Kidney epithelial cell (primary cell): ENCODE results near the gene TBXA2R. TPM values are rescaled to one million over a fixed set of nuclear protein-coding genes. Genes with fewer than 3 reads are reported as not detected.

Experiments used
- DNase-seq: peaks from one replicate; pipeline ENCODE4 v3.0.0-alpha.2; 2010; ENCODE audit warnings: low read depth
- H3K27me3 ChIP-seq: 2 replicates; pipeline ENCODE4 v1.6.0; 2011; ENCODE audit warnings: low read length; ENCODE audit not compliant: control insufficient read depth, insufficient read depth
- H3K36me3 ChIP-seq: 2 replicates; pipeline ENCODE4 v1.5.1; 2011; ENCODE audit warnings: low read length; ENCODE audit not compliant: control insufficient read depth, insufficient read depth
- H3K4me3 ChIP-seq: 2 replicates; pipeline ENCODE4 v1.5.1; 2011; ENCODE audit warnings: low read depth, mild to moderate bottlenecking, control low read depth, low read length
- total RNA-seq: library from RNA; depleted of rRNA; stranded (reverse); fragments of >200 nt; gene quantifications from 2 replicates; pipeline ENCODE4 v1.2.3, GENCODE V29; 2015
- TF ChIP-seq, protein P1 (sequence below): IDR thresholded peaks from 2 replicates; pipeline ENCODE4 v1.5.1; 2011; ENCODE audit warnings: mild to moderate bottlenecking, moderate library complexity, low read length, control low read depth, inconsistent platforms; ENCODE audit not compliant: insufficient read depth, poor library complexity, severe bottlenecking

TBXA2R gene
- total RNA-seq, 1 donor from 2014 or later = 0.04 TPM

DNA sequence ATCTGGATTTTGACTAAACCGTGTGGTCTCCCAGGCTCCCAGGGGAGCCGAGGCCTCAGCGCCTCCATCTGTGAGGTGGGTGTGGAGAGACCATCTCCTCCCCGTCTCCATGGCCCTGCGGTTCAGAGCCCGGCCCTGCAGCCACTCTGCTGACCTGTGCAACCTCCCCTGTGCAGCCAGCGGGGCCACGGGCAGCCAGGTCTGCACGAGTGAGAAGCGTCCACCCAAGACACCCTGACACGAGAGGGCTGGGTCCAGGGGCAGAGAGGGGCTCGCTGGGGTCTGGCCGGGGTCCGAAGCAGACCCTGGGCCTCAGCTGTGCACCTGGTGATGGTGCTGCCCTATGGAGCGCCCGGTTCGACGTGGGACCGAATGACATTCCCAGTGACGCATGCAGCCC is 30.3 kb upstream of the TBXA2R start:
- Histone ChIP-seq H3K36me3 (peaks cover 3% of the 10 kb centered on the region), H3K4me3 (no peak overlapping the region), H3K27me3 (no peaks in the 10 kb centered on the region)
- TF ChIP-seq, protein P1, sequence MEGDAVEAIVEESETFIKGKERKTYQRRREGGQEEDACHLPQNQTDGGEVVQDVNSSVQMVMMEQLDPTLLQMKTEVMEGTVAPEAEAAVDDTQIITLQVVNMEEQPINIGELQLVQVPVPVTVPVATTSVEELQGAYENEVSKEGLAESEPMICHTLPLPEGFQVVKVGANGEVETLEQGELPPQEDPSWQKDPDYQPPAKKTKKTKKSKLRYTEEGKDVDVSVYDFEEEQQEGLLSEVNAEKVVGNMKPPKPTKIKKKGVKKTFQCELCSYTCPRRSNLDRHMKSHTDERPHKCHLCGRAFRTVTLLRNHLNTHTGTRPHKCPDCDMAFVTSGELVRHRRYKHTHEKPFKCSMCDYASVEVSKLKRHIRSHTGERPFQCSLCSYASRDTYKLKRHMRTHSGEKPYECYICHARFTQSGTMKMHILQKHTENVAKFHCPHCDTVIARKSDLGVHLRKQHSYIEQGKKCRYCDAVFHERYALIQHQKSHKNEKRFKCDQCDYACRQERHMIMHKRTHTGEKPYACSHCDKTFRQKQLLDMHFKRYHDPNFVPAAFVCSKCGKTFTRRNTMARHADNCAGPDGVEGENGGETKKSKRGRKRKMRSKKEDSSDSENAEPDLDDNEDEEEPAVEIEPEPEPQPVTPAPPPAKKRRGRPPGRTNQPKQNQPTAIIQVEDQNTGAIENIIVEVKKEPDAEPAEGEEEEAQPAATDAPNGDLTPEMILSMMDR = no peak
- no peak for DNase-seq

DNA sequence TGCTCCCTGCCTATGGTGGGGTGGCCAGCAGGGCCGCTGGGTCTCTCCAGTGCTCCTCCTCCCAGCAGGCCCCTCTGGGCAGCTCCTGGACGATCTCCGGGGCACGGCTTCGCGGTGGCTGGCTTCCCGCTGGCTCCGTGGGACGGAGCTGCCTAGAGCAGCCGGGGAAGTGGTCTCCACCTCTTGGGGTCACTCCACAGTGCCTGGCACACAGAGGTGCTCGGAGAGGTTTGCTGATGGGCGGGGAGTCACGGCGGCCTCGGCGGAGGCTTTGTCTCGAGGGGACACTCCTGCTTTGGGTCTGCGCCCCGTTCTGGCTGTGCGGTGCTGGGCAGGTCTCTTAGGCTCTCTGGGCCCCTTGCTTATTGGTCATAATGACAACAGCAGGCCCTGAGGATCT is 29.8 kb upstream of the TBXA2R start:
- TF ChIP-seq, protein P1 = no peak
- DNase-seq = no peak
- H3K4me3 ChIP-seq = no peak overlapping the region
- H3K36me3 ChIP-seq = peaks cover 2% of the 10 kb centered on the region
- H3K27me3 ChIP-seq = no peaks in the 10 kb centered on the region

DNA sequence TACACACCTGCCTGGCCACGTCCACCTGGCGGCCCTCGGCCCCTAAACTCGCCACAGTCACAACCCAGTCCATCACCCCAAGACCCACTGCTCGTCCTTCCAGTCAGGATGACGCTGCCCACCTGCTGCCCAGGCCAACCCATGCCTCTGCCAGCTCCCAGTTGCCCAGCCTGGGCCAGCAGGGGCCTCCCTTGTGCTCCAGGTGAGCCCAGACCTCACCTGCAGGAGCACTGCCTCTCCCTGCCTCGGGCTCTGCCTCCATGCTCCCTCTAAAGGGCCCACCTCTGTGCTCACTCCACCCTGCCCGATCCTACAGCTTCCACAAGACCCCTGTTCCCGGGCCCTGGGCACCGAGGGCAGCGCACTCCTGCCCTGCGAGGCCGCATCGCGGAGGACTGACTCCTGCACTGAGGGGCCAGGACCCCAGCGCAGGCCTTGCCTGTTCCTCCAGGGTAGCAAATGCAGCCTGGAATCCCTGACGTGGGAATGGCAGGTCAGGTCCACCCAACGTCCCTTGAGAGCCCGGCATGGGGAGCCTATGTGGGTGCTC is 27.9 kb upstream of the TBXA2R start:
- TF ChIP-seq, protein P1 = no peak
- Histone ChIP-seq H3K4me3 (no peak overlapping the region), H3K27me3 (no peaks in the 10 kb centered on the region), H3K36me3 (peaks cover 3% of the 10 kb centered on the region)
- DNase-seq = no peak

DNA sequence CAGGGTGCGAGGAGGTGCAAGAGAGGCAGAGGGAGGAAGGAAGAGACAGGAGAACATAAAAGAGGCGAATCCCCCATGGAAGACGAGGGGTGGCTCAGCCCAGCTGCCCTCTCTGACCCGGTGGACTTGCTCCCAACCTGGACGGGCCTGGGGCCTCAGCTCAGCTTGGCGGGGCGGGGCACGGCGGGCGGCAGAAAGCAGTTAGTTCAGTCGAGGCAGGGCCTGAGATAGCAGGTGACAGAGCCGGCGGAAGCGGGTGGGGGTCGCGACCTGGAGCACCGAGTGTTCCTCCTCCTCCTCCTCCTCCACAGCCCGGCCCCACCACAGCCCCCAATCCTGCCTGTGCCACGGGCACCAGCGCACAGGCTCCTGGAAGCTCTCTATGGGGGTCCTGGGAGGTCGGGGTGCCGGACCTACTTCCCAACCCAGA is 26.9 kb upstream of the TBXA2R start:
- peaks cover 3% of the 10 kb centered on the region for H3K36me3 ChIP-seq
- TF ChIP-seq, protein P1 = no peak
- DNase-seq = no peak
- no peaks in the 10 kb centered on the region for H3K27me3 ChIP-seq
- no peak overlapping the region for H3K4me3 ChIP-seq

DNA sequence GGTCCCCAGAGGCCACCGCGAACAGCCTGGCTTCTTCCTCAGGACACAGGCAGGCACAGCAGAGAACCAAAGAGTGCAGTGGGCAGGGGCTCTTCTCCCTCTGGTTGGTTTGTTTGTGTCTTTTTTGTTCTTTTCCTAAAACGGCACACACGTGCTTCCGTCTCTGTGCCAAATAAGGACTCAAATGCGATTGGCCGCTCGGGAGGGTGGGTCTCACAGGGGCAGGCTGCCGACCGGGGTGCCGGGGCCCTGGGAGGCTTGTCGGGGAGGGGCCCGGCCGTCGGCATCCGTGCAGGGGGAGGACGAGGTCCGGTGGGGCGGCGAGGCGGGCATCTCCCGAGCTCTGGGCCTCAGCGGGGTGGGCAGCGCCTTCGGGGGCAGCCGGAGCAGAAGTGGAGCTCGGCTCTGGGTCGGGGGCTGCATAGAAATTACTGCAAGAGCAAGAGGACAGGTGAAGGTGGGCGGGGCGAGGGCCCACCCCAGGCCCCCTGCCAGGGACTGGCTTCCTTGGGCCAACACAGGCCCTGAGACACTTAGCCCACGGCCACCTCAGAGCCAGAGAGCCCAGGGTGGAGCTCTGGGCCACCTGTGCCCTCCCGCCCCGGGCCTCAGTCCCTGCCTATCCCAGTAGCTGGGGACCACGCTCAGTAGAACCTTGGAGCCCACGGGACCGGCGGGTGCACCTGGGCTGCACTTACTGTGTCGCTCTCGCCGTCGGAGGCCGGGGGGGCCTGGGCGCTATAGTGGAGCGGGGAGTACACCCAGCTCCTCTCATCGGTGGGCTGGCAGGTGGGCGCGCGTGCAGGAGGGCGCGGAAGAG is 26.3 kb upstream of the TBXA2R start:
- Histone ChIP-seq H3K36me3 (peaks cover 3% of the 10 kb centered on the region), H3K4me3 (no peak overlapping the region), H3K27me3 (no peaks in the 10 kb centered on the region)
- TF ChIP-seq, protein P1 = no peak
- no peak for DNase-seq

DNA sequence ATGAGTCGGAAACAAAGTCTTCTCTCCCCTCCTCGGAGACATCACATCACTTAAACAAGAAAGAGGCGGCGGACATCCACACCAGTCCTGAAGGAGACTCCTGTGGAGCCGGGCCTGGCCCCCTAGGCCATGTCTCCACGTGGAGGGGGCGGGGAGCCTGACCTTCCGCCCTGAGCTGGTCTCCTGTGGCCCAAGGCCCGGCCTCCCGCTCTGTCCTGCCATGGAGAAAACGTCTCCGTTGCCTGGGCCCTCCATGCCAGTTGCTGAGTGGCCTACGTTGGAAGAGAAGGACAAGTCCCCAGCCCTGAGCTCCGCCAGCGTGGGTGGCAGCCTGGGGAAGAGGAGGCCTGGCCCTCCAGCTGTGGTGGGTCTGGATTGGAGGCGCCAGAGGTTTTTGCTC is 25.4 kb upstream of the TBXA2R start:
- H3K4me3 ChIP-seq = no peak overlapping the region
- TF ChIP-seq, protein P1 = no peak
- peaks cover 3% of the 10 kb centered on the region for H3K36me3 ChIP-seq
- no peak for DNase-seq
- no peaks in the 10 kb centered on the region for H3K27me3 ChIP-seq
